Common myeloid progenitor, CD34-positive (primary cell): ENCODE results near the gene PFKP.

ENCODE experiments used
- CTCF ChIA-PET: fragments of 350-600 bp; sonication (Branson Sonifier 250); formaldehyde crosslinking; loops from one replicate; lab custom pipeline; 2021; ENCODE audit warnings: antibody characterized with exemption; lab: Charles Lee
- POLR2A ChIA-PET: fragments of 350-600 bp; sonication (Branson Sonifier 250); formaldehyde crosslinking; loops from one replicate; lab custom pipeline; 2021; ENCODE audit warnings: antibody characterized with exemption; lab: Charles Lee
- DNase-seq, 3 donors: peaks; one replicate each; pipeline versions ENCODE4 v3.0.0 to v3.0.0-alpha.2; 2013
- H3K27ac ChIP-seq, 2 experiments: 1 replicate in 1 of 2; 2 replicates in 1 of 2; pipeline ENCODE4 v1.7.0; 2013; ENCODE audit warnings: inconsistent platforms in 2 of 2, low read length in 2 of 2, mild to moderate bottlenecking in 2 of 2, low read depth in 1 of 2, moderate library complexity in 1 of 2; ENCODE audit not compliant: severe bottlenecking in 2 of 2, insufficient read depth in 1 of 2, poor library complexity in 1 of 2
- H3K27me3 ChIP-seq, 5 experiments: replicated peaks in 2 of 5; 1 replicate in 3 of 5; 2 replicates in 2 of 5; pipeline versions ENCODE4 v1.6.1 to v1.7.0; 2013; ENCODE audit warnings: low read length in 4 of 5, mild to moderate bottlenecking in 2 of 5, moderate library complexity in 2 of 5, inconsistent platforms in 1 of 5; ENCODE audit not compliant: insufficient read depth in 5 of 5, control insufficient read depth in 4 of 5
- H3K36me3 ChIP-seq, 4 experiments: 1 replicate in 2 of 4; 2 replicates in 2 of 4; pipeline versions ENCODE4 v1.6.1 to v1.7.0; 2013; ENCODE audit warnings: low read length in 3 of 4, control low read depth in 1 of 4, mild to moderate bottlenecking in 1 of 4; ENCODE audit not compliant: control insufficient read depth in 4 of 4, insufficient read depth in 4 of 4
- H3K4me1 ChIP-seq, 4 experiments: 1 replicate in 3 of 4; 2 replicates in 1 of 4; pipeline versions ENCODE4 v1.6.1 to v1.7.1; 2013; ENCODE audit warnings: low read length in 3 of 4, mild to moderate bottlenecking in 3 of 4, control low read depth in 1 of 4, inconsistent platforms in 1 of 4, moderate library complexity in 1 of 4; ENCODE audit not compliant: control insufficient read depth in 4 of 4, insufficient read depth in 4 of 4; ENCODE audit errors: control extremely low read depth in 1 of 4
- H3K4me3 ChIP-seq, 7 experiments: 1 replicate in 4 of 7; 2 replicates in 3 of 7; pipeline versions ENCODE4 v1.5.1 to v1.7.0; 2013; ENCODE audit warnings: mild to moderate bottlenecking in 7 of 7, low read length in 6 of 7, moderate library complexity in 6 of 7, inconsistent platforms in 2 of 7, low read depth in 2 of 7, control low read depth in 1 of 7; ENCODE audit not compliant: insufficient read depth in 4 of 7, control insufficient read depth in 1 of 7; ENCODE audit errors: extremely low read depth in 1 of 7
- H3K9me3 ChIP-seq, 5 experiments: 1 replicate in 4 of 5; 2 replicates in 1 of 5; pipeline versions ENCODE4 v1.6.1 to v1.7.1; 2013; ENCODE audit warnings: low read length in 4 of 5, mild to moderate bottlenecking in 2 of 5, inconsistent platforms in 1 of 5, low read depth in 1 of 5, moderate library complexity in 1 of 5; ENCODE audit not compliant: control insufficient read depth in 4 of 5, insufficient read depth in 2 of 5; ENCODE audit errors: control extremely low read depth in 1 of 5
- WGBS: methylation state at CpG from one replicate; pipeline ENCODE4 v1.1.5; 2013; ENCODE audit not compliant: insufficient coverage; 5-methylcytosine and 5-hydroxymethylcytosine counted together

PFKP gene

DNA sequence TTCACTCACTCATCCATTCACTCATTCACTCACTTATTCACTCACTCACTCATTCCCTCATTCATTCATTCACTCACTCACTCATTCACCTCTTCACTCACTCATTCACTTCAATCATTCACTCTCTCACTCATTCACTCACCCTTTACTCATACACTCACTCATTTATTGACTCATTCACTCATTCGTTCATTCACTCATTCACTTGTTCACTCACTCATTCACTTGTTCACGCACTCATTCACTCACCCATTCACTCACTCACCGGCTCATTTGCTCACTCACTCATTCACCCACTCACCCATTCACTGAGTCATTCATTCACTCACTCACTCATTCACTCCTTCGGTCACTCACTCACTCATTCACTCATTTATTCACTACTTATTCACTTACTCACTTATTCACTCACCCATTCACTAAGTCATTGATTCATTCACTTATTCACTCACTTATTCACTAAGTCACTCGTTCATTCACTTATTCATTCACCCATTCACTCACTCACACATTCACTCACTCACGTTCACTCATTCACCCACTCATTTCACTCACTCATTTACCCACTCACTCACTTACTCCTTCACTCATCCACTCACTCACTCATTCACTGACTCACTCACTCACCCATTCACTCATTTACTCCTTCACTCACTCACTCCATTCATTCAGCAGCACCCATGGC, 4.7 kb upstream of the PFKP start:
- H3K27me3 ChIP-seq, result peaks cover 0 to 30% (median 18%) of the 10 kb centered on the region in 5 experiments
- CTCF ChIA-PET, result no interaction called here

DNA sequence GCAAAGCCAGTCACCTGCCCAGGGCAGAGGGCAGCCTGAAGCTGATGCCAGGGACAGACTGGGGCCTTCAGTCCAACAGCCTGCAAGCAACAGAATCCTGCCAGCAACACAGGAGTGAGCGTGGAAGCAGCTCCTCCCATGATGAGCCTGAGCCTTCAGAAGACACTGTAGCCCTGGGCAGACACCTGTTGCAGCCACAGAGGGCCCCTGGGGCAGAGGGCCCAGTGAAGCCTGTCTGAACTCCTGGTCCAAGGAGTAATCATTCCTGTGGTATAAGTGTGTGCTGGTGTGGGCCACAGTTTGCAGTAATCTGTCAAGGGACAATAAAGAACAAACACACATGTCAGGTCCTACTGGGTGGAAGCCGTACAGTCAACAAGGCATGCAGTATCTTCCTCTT, 2.9 kb upstream of the PFKP start:
- Histone ChIP-seq H3K27ac (no peak overlapping the region), H3K27me3 (peaks cover 0 to 24% (median 15%) of the 10 kb centered on the region in 5 experiments), H3K4me3 (no peak overlapping the region), H3K9me3 (no peaks in the 10 kb centered on the region), H3K4me1 (peaks cover 0 to 20% (median 16%) of the 10 kb centered on the region in 4 experiments), H3K36me3 (no peaks in the 10 kb centered on the region)
- whole genome bisulfite sequencing, result 100% methylated on average over 1 of the region's 2 CpGs
- no peak for DNase-seq
- ChIA-PET POLR2A (no interaction called here), CTCF (interaction anchor here (1.6 kb wide), 1 partner anchor 20 kb away, joined by 6 read pairs; no protein-coding TSS in a partner anchor)

More for the DNA sequence above, 4.7 kb upstream of the PFKP start:
- POLR2A ChIA-PET, result no interaction called here
- no peak overlapping the region for H3K4me3 ChIP-seq
- H3K9me3 ChIP-seq, result no peaks in the 10 kb centered on the region
- peaks cover 0 to 12% (median 9%) of the 10 kb centered on the region in 4 experiments for H3K4me1 ChIP-seq
- no peak for DNase-seq
- H3K36me3 ChIP-seq, result no peaks in the 10 kb centered on the region
- no peak overlapping the region for H3K27ac ChIP-seq
- WGBS, result 55% methylated on average over 5 of the region's 6 CpGs

DNA sequence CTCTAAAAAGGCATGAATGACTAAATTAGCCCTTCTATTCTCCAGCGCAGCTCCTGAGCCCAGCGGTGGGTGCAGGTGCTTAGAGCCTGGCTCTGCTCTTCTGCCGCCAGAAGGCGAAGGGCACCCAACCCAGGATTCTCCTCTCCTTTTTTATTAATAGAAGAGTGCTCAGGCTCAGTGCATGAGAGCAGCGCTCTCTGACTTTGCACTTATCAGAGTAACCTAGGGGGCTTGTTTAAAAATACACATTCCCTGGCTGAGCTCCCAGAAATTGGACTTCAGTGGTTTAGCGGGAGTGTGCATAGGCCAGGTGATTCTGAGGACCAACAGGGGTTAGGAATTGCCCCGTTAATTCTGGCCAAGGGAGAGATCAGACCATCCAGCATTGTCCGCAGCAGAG, 1.7 kb upstream of the PFKP start:
- CTCF ChIA-PET, result no interaction called here
- Histone ChIP-seq H3K4me1 (peaks cover 0 to 32% (median 24%) of the 10 kb centered on the region in 4 experiments), H3K27me3 (peaks cover 0 to 24% (median 12%) of the 10 kb centered on the region in 5 experiments), H3K27ac (no peak overlapping the region), H3K9me3 (no peaks in the 10 kb centered on the region), H3K4me3 (no peak overlapping the region), H3K36me3 (peaks cover 0 to 11% (median 2%) of the 10 kb centered on the region in 4 experiments)
- 91% methylated on average over 7 of the region's 8 CpGs for WGBS
- DNase-seq, result no peak
- POLR2A ChIA-PET, result no interaction called here

DNA sequence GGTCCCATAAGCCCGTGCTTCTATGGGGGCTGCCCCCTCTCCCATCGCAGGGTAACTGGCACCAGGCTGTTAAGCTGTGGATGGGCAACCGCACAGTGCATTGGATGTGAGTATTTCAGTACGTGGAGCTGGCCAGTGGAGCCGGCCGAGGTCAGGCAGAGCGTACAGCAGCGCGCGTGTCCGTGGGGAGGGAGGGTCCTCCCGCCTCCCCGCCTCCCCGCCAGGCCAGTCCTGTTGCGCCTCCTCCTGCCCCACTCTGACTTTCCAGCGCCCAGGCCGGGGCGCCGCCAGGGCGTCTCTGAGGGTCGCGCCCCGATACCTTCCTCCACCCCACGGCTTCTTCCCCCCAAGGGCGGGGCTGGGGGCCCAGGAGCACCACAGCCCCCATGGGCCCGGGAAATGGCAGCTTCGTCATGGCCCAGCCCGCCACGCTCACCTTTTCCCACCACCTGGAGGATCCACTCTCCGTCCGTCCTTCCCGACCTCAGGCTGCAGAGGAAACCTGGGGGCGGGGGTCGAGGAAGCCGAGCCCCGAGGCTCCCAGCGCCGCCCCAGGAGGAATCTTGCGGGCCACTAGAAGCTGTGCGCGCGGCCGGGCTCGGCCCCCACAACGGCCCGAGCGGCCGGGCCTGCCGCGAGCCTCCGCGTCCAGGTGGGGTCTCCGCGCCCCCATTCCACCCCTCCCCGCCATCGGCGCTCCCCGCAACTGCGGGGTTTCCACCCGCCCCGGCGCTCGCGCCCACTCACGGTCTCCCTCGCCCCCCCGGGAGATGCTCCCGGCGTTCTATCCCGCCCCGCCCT, 831 bp upstream of the PFKP start:
- ChIA-PET POLR2A (no interaction called here), CTCF (no interaction called here)
- H3K4me3 ChIP-seq, result peak overlapping the region; percentile 34 to 92 (median 63)
- DNase-seq, result no peak
- H3K9me3 ChIP-seq, result no peaks in the 10 kb centered on the region
- H3K27me3 ChIP-seq, result peaks cover 0 to 24% (median 12%) of the 10 kb centered on the region in 5 experiments
- 9% methylated on average over 53 of the region's 71 CpGs for WGBS
- peaks cover 0 to 38% (median 27%) of the 10 kb centered on the region in 4 experiments for H3K4me1 ChIP-seq
- no peak overlapping the region for H3K27ac ChIP-seq
- peaks cover 0 to 11% (median 2%) of the 10 kb centered on the region in 4 experiments for H3K36me3 ChIP-seq

DNA sequence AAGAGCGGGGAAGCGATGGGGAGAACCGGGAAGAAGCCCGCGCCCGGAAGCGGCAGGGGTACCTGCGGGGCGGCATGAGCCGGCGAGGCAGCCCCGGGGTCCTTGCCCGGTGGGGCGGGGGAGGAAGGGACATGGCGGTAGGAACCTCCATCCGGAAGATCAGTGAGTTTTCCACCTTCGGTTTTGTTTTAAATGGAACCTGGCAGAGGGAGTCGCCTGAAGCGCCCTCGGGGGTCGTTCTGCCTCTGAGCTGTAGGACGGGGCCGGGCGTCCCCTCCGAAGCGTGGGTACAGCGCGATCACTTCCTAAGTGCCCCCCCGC, 471 bp downstream of the PFKP start:
- Histone ChIP-seq H3K9me3 (no peaks in the 10 kb centered on the region), H3K27me3 (peaks cover 0 to 24% (median 12%) of the 10 kb centered on the region in 5 experiments), H3K4me3 (peak overlapping the region; percentile 56 to 92 (median 85)), H3K36me3 (peaks cover 0 to 22% (median 5%) of the 10 kb centered on the region in 4 experiments), H3K27ac (peak overlapping the region; percentile 33 to 68), H3K4me1 (peaks cover 0 to 46% (median 32%) of the 10 kb centered on the region in 4 experiments)
- CTCF ChIA-PET, result interaction anchor here (1.4 kb wide), 1 partner anchor 25 kb away, joined by 3 read pairs; no protein-coding TSS in a partner anchor
- WGBS, result 0% methylated on average over 22 of the region's 29 CpGs
- DNase-seq, result no peak
- POLR2A ChIA-PET, result interaction anchor here (1.0 to 2.3 kb wide), 3 partner anchors 23 to 105 kb away, joined by 3 to 7 read pairs (median 6); partner anchors contain the start of gene PITRM1

DNA sequence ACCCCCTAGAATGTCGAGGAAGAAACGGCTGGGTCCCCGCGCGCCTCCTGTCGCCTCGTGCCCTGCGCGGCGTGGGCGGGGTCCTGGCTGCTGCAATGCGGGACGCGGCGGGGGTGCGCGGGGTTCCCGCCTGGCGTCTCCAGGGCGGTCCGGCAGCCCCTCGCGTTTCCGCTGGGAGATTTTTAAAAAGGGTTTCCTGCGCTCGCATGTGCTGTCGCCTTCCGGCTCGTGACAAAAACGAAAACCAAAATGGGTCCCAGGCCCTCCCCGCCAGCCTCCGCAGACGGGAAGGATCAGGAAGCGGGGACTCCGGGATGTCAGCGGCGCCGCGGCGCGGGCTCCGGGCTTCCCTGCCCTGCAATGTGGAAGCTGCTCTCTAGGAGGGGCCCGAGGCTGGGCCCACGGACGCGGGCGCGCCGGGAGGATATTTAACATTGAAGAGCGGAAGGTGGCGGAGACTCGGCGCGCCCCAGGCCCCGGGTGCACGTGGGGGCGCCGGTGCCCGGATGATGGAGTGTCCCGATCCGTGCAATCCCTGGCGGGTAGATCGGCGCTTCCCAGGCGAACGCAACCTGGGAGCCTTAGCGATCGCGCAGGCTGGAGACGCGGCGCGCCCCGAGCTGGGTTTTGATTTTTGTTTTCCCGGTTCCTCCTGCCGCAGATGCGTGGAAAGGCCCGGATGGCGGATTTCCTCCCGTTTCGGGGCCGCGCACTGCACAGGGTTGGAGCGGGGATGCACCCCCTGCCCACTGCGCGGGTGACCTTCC, 1.0 kb downstream of the PFKP start:
- ChIA-PET CTCF (interaction anchor here (1.4 kb wide), 1 partner anchor 25 kb away, joined by 3 read pairs; no protein-coding TSS in a partner anchor), POLR2A (interaction anchor here (0.8 to 2.3 kb wide), 4 partner anchors 13 to 104 kb away, joined by 3 to 7 read pairs (median 4); partner anchors contain the start of gene PITRM1)
- Histone ChIP-seq H3K4me3 (peak overlapping the region; percentile 56 to 92 (median 85)), H3K4me1 (peaks cover 0 to 46% (median 32%) of the 10 kb centered on the region in 4 experiments), H3K36me3 (peaks cover 0 to 27% (median 7%) of the 10 kb centered on the region in 4 experiments), H3K27ac (peak overlapping the region; percentile 25 to 68), H3K9me3 (no peaks in the 10 kb centered on the region), H3K27me3 (peaks cover 0 to 24% (median 12%) of the 10 kb centered on the region in 5 experiments)
- under 1% methylated on average over 74 of the region's 86 CpGs for WGBS
- peak; percentile 59 to 85 (median 74) for DNase-seq
